A549 treated with ZK216348 at 1 μM for 4 hours (cell line): Measurements from ENCODE around the gene GNPTG. TPM values are rescaled to one million over a fixed set of nuclear protein-coding genes. Genes with fewer than 3 reads are reported as not detected.

Experiments used
- total RNA-seq: library from RNA; stranded (reverse); fragments of 200-300 nt; extraction: Qiagen RNA extraction; gene quantifications from 5 replicates; pipeline ENCODE4 v1.2.3, GENCODE V29; 2022; ENCODE audit warnings: low read depth

The GNPTG gene
- total RNA-seq = 20.0 to 35.9 TPM (median 34.1 TPM) in 5 replicates

DNA sequence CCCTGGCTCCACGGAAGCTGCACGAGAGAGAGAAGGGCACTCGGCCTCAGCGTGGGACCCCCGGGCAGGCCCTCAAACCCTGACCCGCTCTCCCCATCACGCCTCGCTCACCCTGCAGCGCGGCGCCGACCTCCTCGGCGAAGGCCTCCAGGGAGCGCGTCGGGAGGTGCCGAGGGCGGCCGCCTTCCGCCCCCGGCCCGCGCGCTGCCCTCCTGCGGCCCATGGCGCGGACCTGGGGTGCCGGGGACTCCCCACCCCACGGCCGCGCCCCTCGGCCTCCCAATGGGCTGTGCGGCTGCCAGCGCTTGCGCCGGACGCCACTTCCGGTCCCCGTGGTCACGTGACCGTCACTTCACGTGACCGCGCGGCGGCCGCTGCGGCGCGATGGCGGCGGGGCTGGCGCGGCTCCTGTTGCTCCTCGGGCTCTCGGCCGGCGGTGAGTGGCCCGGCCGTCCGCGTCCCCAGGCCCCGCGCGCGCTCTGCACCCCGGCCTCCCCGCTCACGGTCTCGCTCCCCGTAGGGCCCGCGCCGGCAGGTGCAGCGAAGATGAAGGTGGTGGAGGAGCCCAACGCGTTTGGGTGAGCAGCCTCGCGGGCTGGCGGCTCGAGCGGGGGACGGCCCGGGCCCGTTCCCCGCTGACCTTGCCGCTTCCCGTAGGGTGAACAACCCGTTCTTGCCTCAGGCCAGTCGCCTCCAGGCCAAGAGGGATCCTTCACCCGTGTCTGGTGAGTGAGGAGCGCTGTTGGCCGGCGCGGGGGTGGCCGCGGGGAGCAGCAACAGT, at the start of gene GNPTG, which contains the start of gene TSR3:
Gene GNPTG, plus strand, starts transcription at position 350 of the 781 bp plus-strand sequence. Its CDS starts 35 bp downstream, at position 385.
Gene TSR3, minus strand, starts transcription at position 297 of the 781 bp plus-strand sequence. Its CDS starts 74 bp downstream, at position 223.

DNA sequence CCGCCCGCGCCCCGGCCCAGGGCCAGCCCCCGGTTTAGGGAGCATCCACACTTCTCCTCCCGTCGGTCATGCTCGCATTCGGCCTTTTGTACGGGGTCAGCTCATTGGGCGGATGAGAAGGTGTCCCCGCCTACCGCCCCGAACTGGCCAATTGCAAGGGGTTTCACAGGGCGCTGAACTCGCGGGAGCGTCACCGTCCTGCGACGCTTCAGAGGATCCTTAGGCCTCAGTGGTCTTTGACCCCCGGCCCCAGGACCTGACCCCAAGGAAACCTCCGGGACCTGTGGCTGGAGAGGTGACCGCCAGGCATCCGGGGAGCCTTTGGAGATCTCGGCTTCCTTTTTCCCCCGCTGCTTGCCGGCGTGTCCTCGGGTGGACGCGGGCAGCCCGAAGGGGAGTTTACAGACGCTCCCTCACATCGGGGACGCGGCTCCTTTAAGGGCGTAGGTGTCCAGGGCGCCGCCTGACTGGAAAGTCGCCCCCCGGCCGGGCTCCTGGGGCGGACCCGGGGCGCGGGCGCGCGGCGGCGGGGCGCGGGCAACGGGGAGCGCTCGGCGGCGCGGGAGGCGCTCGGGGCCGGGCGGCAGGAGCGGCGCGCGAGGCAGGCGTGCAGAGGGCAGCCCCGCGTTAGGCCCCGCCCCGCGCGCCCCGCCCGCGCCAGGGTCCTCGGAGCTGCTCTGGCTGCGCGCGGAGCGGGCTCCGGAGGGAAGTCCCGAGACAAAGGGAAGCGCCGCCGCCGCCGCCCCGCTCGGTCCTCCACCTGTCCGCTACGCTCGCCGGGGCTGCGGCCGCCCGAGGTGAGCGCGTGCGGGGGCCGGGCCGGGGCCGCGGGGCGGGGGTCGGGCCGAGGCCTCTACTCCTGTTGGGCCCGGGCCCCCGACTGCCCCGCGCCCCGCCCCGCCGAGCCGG, 42.5 kb upstream of the GNPTG start, which contains the start of gene UBE2I:
Gene UBE2I, plus strand, starts transcription at position 660 of the 909 bp plus-strand sequence. CDS start 4,395 bp downstream, outside the sequence.

DNA sequence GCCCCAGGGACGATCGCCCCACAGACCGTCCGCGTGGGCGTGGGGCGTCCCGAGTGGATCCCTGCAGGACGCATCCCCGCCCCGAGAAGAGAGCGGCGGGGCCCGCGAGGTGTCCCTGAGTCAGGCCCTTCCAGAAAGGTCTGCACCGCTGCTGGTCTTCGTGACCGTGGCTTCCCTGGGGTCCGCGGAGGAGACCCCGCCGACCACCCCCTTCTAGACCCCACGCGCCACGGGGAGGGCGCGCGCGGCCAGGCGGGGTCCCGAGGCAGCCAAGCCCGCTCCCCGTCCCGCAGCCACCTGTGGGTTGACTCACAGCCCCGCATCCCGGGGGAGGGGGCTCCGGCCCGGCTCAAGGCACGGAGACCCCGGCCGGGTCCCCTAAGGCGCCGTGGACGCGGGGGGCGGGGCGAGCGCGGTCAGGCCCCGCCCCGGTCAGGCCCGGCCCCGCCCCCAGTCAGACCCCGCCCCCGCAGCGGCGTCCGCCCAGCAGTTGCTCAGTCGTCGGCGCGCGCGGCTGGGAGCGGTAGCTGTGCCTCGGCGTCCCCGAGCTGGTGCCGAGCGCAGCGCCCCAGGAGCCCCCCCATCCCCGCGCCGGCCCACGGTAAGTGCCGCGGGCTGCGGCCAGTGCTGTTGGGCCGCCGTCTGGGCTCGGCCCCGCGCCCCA, 18.4 kb upstream of the GNPTG start, which contains the start of gene BAIAP3:
Gene BAIAP3, plus strand, starts transcription at position 497 of the 664 bp plus-strand sequence. CDS start 4,905 bp downstream, outside the sequence.

Other genes starting within 250 kb of the GNPTG start
- 6.3 to 18.6 TPM (median 17.1 TPM) in 5 replicates for gene CACNA1H, start 198.8 kb upstream of the GNPTG start, total RNA-seq
- not detected in 5 replicates for gene TPSG1, start 126.7 kb upstream of the GNPTG start, total RNA-seq
- 0.20 to 0.27 TPM in 2 of 5 replicates, not detected in the others for gene TPSB2, start 121.7 kb upstream of the GNPTG start, total RNA-seq
- not detected in 5 replicates for gene TPSAB1, start 111.2 kb upstream of the GNPTG start, total RNA-seq
- gene TPSD1, start 95.9 kb upstream of the GNPTG start, total RNA-seq = not detected in 5 replicates
- 154 to 260 TPM (median 165 TPM) in 5 replicates for gene UBE2I, start 42.3 kb upstream of the GNPTG start, total RNA-seq
- 0.65 to 1.8 TPM (median 1.3 TPM) in 5 replicates for gene BAIAP3, start 18.3 kb upstream of the GNPTG start, total RNA-seq
- 45.6 to 104 TPM (median 97.7 TPM) in 5 replicates for gene TSR3, start 53 bp upstream of the GNPTG start, total RNA-seq
- 19.8 to 40.8 TPM (median 36.0 TPM) in 5 replicates for gene UNKL, start 62.8 kb downstream of the GNPTG start, total RNA-seq
- 28.4 to 36.8 TPM (median 32.4 TPM) in 5 replicates for gene UQCC4, start 68.8 kb downstream of the GNPTG start, total RNA-seq
- not detected in 5 replicates for gene PERCC1, start 79.1 kb downstream of the GNPTG start, total RNA-seq
- gene CCDC154, start 92.6 kb downstream of the GNPTG start, total RNA-seq = 0.31 to 0.55 TPM (median 0.34 TPM) in 3 of 5 replicates, not detected in the others
- 36.2 to 82.8 TPM (median 80.0 TPM) in 5 replicates for gene CLCN7, start 123.1 kb downstream of the GNPTG start, total RNA-seq
- gene PTX4, start 137.0 kb downstream of the GNPTG start, total RNA-seq = 0.14 TPM in 1 of 5 replicates, not detected in the others
- gene TELO2, start 141.4 kb downstream of the GNPTG start, total RNA-seq = 17.9 to 47.6 TPM (median 40.5 TPM) in 5 replicates
- gene TMEM204, start 181.7 kb downstream of the GNPTG start, total RNA-seq = not detected in 5 replicates